K562 (cell line): ENCODE results near the gene EHBP1. TPM values are rescaled to one million over a fixed set of nuclear protein-coding genes. Genes with fewer than 3 reads are reported as not detected.

ENCODE experiments used
- ATAC-seq: fragments of 200-7000 bp; cut with Tn5 transposase; 3 replicates; pipeline ENCODE4 v1.9.1; 2020; ENCODE audit warnings: moderate library complexity
- BruUV-seq: library from RNA; stranded (reverse); fragments of 400-500 nt; replicated peaks from 2 replicates; lab custom pipeline; 2021; lab: Mats Ljungman, UMichigan
- CTCF ChIA-PET: fragments of 300-600 bp; formaldehyde crosslinking; extraction: SDS; loops from one replicate; lab custom pipeline; 2021; ENCODE audit warnings: low intra/inter-chr PET ratio; lab: Yijun Ruan, JAX
- POLR2A ChIA-PET: fragments of 300-600, 350-650 bp; sonication (Branson Sonifier 250); formaldehyde crosslinking; extraction: SDS; loops from one replicate; lab custom pipeline; 2021; ENCODE audit warnings: antibody characterized with exemption, inconsistent platforms; lab: Yijun Ruan, JAX
- DNase-seq, 4 experiments: peaks; one replicate each; pipeline versions ENCODE4 v3.0.0 to v3.0.0-alpha.2; 2011 to 2018; ENCODE audit warnings: low spot score in 3 of 4, mixed read lengths in 3 of 4; ENCODE audit errors: extremely low read depth in 1 of 4
- FAIRE-seq: peaks from 2 replicates; lab custom pipeline; 2011; peaks lifted over from hg19 to GRCh38; lab: Jason Lieb, UNC
- H2AFZ ChIP-seq: 2 replicates; pipeline ENCODE4 v1.6.0; 2011; ENCODE audit warnings: low read depth, low read length, control low read depth, inconsistent platforms
- H3K27ac ChIP-seq: fragments of 200-600 bp; 3 replicates; pipeline ENCODE4 v1.8.0; 2011; ENCODE audit warnings: low read depth, mild to moderate bottlenecking, control low read depth, inconsistent platforms, low read length, moderate library complexity, mixed read lengths; ENCODE audit errors: extremely low read depth
- H3K27me3 ChIP-seq, 2 experiments: fragments of 300-600 bp in 1 of 2; 2 replicates in 1 of 2; 3 replicates in 1 of 2; pipeline versions ENCODE4 v1.6.0 to v1.8.0; 2011; ENCODE audit warnings: inconsistent platforms in 2 of 2, low read length in 2 of 2, mild to moderate bottlenecking in 1 of 2, mixed read lengths in 1 of 2, moderate library complexity in 1 of 2; ENCODE audit not compliant: control insufficient read depth in 2 of 2, insufficient read depth in 2 of 2
- H3K36me3 ChIP-seq: fragments of 300-600 bp; 3 replicates; pipeline ENCODE4 v1.8.0; 2011; ENCODE audit warnings: mild to moderate bottlenecking, low read length, inconsistent platforms; ENCODE audit not compliant: control insufficient read depth, insufficient read depth
- H3K4me1 ChIP-seq, 2 experiments: fragments of 200-600 bp in 1 of 2; replicated peaks in 1 of 2; 2 replicates in 1 of 2; 3 replicates in 1 of 2; pipeline versions ENCODE4 v1.5.1 to v1.8.0; 2011; ENCODE audit warnings: inconsistent platforms in 2 of 2, low read length in 2 of 2, mild to moderate bottlenecking in 1 of 2, mixed read lengths in 1 of 2, moderate library complexity in 1 of 2; ENCODE audit not compliant: control insufficient read depth in 2 of 2, insufficient read depth in 2 of 2
- H3K4me2 ChIP-seq: 2 replicates; pipeline ENCODE4 v1.6.1; 2011; ENCODE audit warnings: low read length, control low read depth, inconsistent platforms, mixed read lengths; ENCODE audit not compliant: insufficient read depth
- H3K4me3 ChIP-seq: fragments of 200-600 bp; sonication (generic), shearing (Covaris generic); 2 replicates; pipeline ENCODE4 v1.5.1; 2016; ENCODE audit warnings: control low read depth, inconsistent platforms
- H3K79me2 ChIP-seq: fragments of 200-600 bp; 3 replicates; pipeline ENCODE4 v1.8.0; 2011; ENCODE audit warnings: low read length, inconsistent platforms; ENCODE audit not compliant: control insufficient read depth, insufficient read depth
- H3K9ac ChIP-seq, 2 experiments: 2 replicates each; pipeline versions ENCODE4 v1.6.0 to v1.6.1; 2011; ENCODE audit warnings: low read depth in 2 of 2, low read length in 2 of 2, control low read depth in 1 of 2, inconsistent platforms in 1 of 2, mild to moderate bottlenecking in 1 of 2, mixed read lengths in 1 of 2; ENCODE audit not compliant: insufficient read depth in 1 of 2
- H3K9me1 ChIP-seq: one replicate; pipeline ENCODE4 v1.6.0; 2011; ENCODE audit warnings: inconsistent platforms, mild to moderate bottlenecking, low read length, moderate library complexity; ENCODE audit not compliant: control insufficient read depth, insufficient read depth
- H3K9me3 ChIP-seq: replicated peaks from 2 replicates; pipeline ENCODE4 v1.5.1; 2011; ENCODE audit warnings: low read depth, low read length, inconsistent platforms; ENCODE audit not compliant: control insufficient read depth, insufficient read depth
- H4K20me1 ChIP-seq: replicated peaks from 2 replicates; pipeline ENCODE4 v1.6.1; 2011; ENCODE audit warnings: low read length, inconsistent platforms, mixed read lengths; ENCODE audit not compliant: control insufficient read depth, insufficient read depth
- BCL6 ChIP-seq: fragments of 250-450 bp; sonication (Bioruptor Pico); IDR thresholded peaks from 2 replicates; pipeline ENCODE4 v1.4.0; 2020
- DMBX1 ChIP-seq: fragments of 250-450 bp; sonication (Bioruptor Pico); IDR thresholded peaks from 2 replicates; pipeline ENCODE4 v1.8.0; 2022; ENCODE audit warnings: inconsistent platforms, mild to moderate bottlenecking, moderate library complexity, borderline replicate concordance
- HNRNPUL1 ChIP-seq: fragments of 200-400 bp; formaldehyde crosslinking; IDR thresholded peaks from 2 replicates; pipeline ENCODE4 v1.6.1; 2017; ENCODE audit warnings: low read length
- KAT2B ChIP-seq: IDR thresholded peaks from one replicate; pipeline ENCODE4 v1.6.1; 2012; ENCODE audit warnings: low read depth, mild to moderate bottlenecking, control low read depth, inconsistent platforms, low read length, moderate library complexity
- KLF1 ChIP-seq: fragments of 450-650 bp; IDR thresholded peaks from 2 replicates; pipeline ENCODE4 v1.6.1; 2016; ENCODE audit warnings: missing genetic modification characterization, missing compliant biosample characterization
- KLF13 ChIP-seq: fragments of 450-650 bp; IDR thresholded peaks from 2 replicates; pipeline ENCODE4 v1.6.1; 2016; ENCODE audit warnings: missing genetic modification characterization, low read depth, mild to moderate bottlenecking, missing compliant biosample characterization, moderate library complexity, borderline replicate concordance
- LCOR ChIP-seq: sonication (generic); formaldehyde crosslinking; IDR thresholded peaks from 2 replicates; pipeline ENCODE4 v1.8.0; 2022; ENCODE audit warnings: mild to moderate bottlenecking, missing genetic modification reagents
- SETDB1 ChIP-seq: IDR thresholded peaks from one replicate; pipeline ENCODE4 v1.6.1; 2012; ENCODE audit warnings: low read length, control low read depth, inconsistent platforms
- SIN3B ChIP-seq: fragments of 450-650 bp; IDR thresholded peaks from 2 replicates; pipeline ENCODE4 v1.6.1; 2017; ENCODE audit warnings: low read depth, mild to moderate bottlenecking, moderate library complexity
- TBL1XR1 ChIP-seq, 2 experiments: IDR thresholded peaks; 2 replicates each; pipeline ENCODE4 v1.6.1; 2012; ENCODE audit warnings: improper control_type of control experiment in 2 of 2, low read length in 2 of 2, mild to moderate bottlenecking in 1 of 2
- TCFL5 ChIP-seq: fragments of 250-450 bp; sonication (Bioruptor Pico); conservative IDR thresholded peaks from 2 replicates; pipeline ENCODE4 v1.6.1; 2021; ENCODE audit warnings: mild to moderate bottlenecking, moderate library complexity, matching md5 sums
- TEAD1 ChIP-seq, 2 experiments: fragments of 450-650 bp in 1 of 2; sonication (generic) in 1 of 2; formaldehyde crosslinking; IDR thresholded peaks; 2 replicates each; pipeline versions ENCODE4 v1.4.0 to v1.8.0; 2020 to 2022; ENCODE audit warnings: mild to moderate bottlenecking in 2 of 2, missing genetic modification reagents in 1 of 2
- YY1 ChIP-seq, 3 experiments: IDR thresholded peaks; 2 replicates each; pipeline ENCODE4 v1.6.1; 2011; ENCODE audit warnings: low read length in 2 of 3, mild to moderate bottlenecking in 2 of 3, moderate library complexity in 2 of 3, borderline replicate concordance in 1 of 3, control low read depth in 1 of 3, low read depth in 1 of 3; ENCODE audit not compliant: insufficient read depth in 3 of 3, insufficient replicate concordance in 2 of 3, control insufficient read depth in 1 of 3, insufficient read length in 1 of 3; ENCODE audit errors: extremely low read depth in 1 of 3
- ZNF347 ChIP-seq: fragments of 450-650 bp; formaldehyde crosslinking; IDR thresholded peaks from 2 replicates; pipeline ENCODE4 v1.4.0; 2020; ENCODE audit warnings: low read depth, mild to moderate bottlenecking, moderate library complexity
- ZNF76 ChIP-seq: fragments of 250-450 bp; sonication (Bioruptor Pico); IDR thresholded peaks from 2 replicates; pipeline ENCODE4 v1.4.0; 2020; ENCODE audit warnings: mild to moderate bottlenecking, moderate library complexity, borderline replicate concordance
- ZNF780A ChIP-seq: fragments of 250-450 bp; sonication (Bioruptor Pico); IDR thresholded peaks from 2 replicates; pipeline ENCODE4 v1.5.0; 2021; ENCODE audit warnings: mild to moderate bottlenecking
- ZSCAN32 ChIP-seq: fragments of 450-650 bp; formaldehyde crosslinking; IDR thresholded peaks from 2 replicates; pipeline ENCODE4 v1.4.0; 2020; ENCODE audit warnings: mild to moderate bottlenecking, moderate library complexity
- in situ Hi-C: fragments of 300-500 bp; cut with MboI; formaldehyde crosslinking; loops from 4 replicates; pipeline ENCODE4 v1.15.0; 2018; ENCODE audit warnings: inconsistent platforms, mixed read lengths
- intact Hi-C: fragments of 100-400 bp; cut with micrococcal nuclease; formaldehyde crosslinking; loops from 2 replicates; pipeline ENCODE4 v1.14.2; 2022
- polyA plus RNA-seq, 8 experiments: library from polyadenylated mRNA; depleted of rRNA in 4 of 8; stranded (reverse) in 5 of 8; unstranded in 3 of 8; fragments of >200 nt; fragmentation: Nextera tagmentation in 2 of 8; fragmentation: Illumina TruSeq in 1 of 8; extraction: Ambion mirVana in 2 of 8; extraction: Trizol in 1 of 8; gene quantifications; 2 replicates each; pipeline versions ENCODE4 v1.2.1 to v1.2.3, GENCODE V29; 2011 to 2014; ENCODE audit warnings: inconsistent platforms in 1 of 8, missing spikeins in 1 of 8
- total RNA-seq, 7 experiments: library from RNA; depleted of rRNA in 6 of 7; stranded (reverse); fragments of >200 nt in 6 of 7; fragmentation: Illumina TruSeq in 2 of 7; extraction: Trizol in 2 of 7; gene quantifications; 2 replicates each; pipeline versions ENCODE4 v1.2.1 to v1.2.3, GENCODE V29; 2011 to 2021; ENCODE audit warnings: low replicate concordance in 1 of 7
- TF ChIP-seq, protein P1 (sequence below): fragments of 450-650 bp; formaldehyde crosslinking; IDR thresholded peaks from 2 replicates; pipeline ENCODE4 v1.4.0; 2020; ENCODE audit warnings: mild to moderate bottlenecking, moderate library complexity
- TF ChIP-seq, protein P2 (sequence below): fragments of 250-450 bp; sonication (Bioruptor Pico); IDR thresholded peaks from 2 replicates; pipeline ENCODE4 v1.5.0; 2021

EHBP1 gene
- total and polyA plus RNA-seq, 9 of the 15 experiments (the other 6 are each of a cell fraction or from before 2014, with no cell fraction given) = 8.9 to 26.6 (median 19.3) TPM

DNA sequence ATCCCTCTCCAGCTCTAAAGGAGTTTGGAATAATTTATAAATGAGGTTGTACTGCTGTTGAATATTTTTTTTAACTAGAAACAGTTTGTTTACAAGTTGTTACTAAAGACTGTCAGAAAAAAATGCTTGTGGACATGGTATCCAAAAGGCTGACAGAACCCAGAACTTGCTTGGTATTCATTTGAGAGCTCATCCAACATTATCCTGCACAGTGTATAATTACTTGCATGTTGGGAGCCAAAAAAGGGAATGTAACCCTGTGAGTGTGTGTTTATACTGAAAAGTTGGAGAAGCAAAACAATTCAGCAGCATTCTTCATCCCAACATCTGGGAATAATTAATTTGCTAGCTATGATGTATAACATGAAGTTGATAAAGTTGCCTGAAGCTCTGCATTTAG is 42.1 kb upstream of the EHBP1 start:
- H3K79me2 ChIP-seq = no peaks in the 10 kb centered on the region
- no TSS peak for BruUV-seq
- ATAC-seq = no peak
- peaks cover 0 to 7% of the 10 kb centered on the region in 2 experiments for H3K27me3 ChIP-seq
- no peaks in the 10 kb centered on the region for H3K9me3 ChIP-seq
- H2AFZ ChIP-seq = no peak overlapping the region
- no peak for FAIRE-seq
- no peak overlapping the region for H3K4me3 ChIP-seq
- H3K27ac ChIP-seq = no peak overlapping the region
- no peaks in the 10 kb centered on the region for H3K4me1 ChIP-seq
- intact Hi-C loops = no loop called here
- ChIA-PET CTCF (no interaction called here), POLR2A (interaction anchor here (1.0 kb wide), 1 partner anchor 8 kb away, joined by 3 read pairs; no protein-coding TSS in a partner anchor)
- in situ Hi-C loops = no loop called here
- DNase-seq = no peak
- H3K9me1 ChIP-seq = no peaks in the 10 kb centered on the region
- TF ChIP-seq HNRNPUL1 (no peak), KLF13 (tag) (no peak), ZSCAN32 (CRISPR knock-in tag) (no peak), KAT2B (no peak), ZNF347 (CRISPR knock-in tag) (no peak), TEAD1 (CRISPR knock-in tag; IDR thresholded peaks at IDR 0.05) (no peak), YY1 (IDR thresholded peaks at IDR 0.05; ENCODE audit: borderline replicate concordance in 1 of 3, control insufficient read depth in 1 of 3, extremely low read depth in 1 of 3, insufficient read depth in 3 of 3, insufficient read length in 1 of 3, insufficient replicate concordance in 2 of 3, low read depth in 1 of 3, low read length in 2 of 3) (no peak), SETDB1 (no peak), DMBX1 (no peak), TBL1XR1 (IDR thresholded peaks at IDR 0.05; ENCODE audit: low read length in 2 of 2) (no peak), BCL6 (CRISPR knock-in tag) (no peak), ZNF76 (CRISPR knock-in tag) (no peak), KLF1 (tag) (no peak), TCFL5 (CRISPR knock-in tag) (no peak), LCOR (CRISPR knock-in tag) (no peak), SIN3B (no peak), ZNF780A (no peak)
- TF ChIP-seq, protein P1, sequence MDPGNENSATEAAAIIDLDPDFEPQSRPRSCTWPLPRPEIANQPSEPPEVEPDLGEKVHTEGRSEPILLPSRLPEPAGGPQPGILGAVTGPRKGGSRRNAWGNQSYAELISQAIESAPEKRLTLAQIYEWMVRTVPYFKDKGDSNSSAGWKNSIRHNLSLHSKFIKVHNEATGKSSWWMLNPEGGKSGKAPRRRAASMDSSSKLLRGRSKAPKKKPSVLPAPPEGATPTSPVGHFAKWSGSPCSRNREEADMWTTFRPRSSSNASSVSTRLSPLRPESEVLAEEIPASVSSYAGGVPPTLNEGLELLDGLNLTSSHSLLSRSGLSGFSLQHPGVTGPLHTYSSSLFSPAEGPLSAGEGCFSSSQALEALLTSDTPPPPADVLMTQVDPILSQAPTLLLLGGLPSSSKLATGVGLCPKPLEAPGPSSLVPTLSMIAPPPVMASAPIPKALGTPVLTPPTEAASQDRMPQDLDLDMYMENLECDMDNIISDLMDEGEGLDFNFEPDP (CRISPR knock-in tag) = no peak
- TF ChIP-seq, protein P2, sequence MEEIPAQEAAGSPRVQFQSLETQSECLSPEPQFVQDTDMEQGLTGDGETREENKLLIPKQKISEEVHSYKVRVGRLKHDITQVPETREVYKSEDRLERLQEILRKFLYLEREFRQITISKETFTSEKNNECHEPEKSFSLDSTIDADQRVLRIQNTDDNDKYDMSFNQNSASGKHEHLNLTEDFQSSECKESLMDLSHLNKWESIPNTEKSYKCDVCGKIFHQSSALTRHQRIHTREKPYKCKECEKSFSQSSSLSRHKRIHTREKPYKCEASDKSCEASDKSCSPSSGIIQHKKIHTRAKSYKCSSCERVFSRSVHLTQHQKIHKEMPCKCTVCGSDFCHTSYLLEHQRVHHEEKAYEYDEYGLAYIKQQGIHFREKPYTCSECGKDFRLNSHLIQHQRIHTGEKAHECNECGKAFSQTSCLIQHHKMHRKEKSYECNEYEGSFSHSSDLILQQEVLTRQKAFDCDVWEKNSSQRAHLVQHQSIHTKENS (CRISPR knock-in tag) = no peak
- no peak overlapping the region for H3K4me2 ChIP-seq
- H4K20me1 ChIP-seq = no peaks in the 10 kb centered on the region
- no peak overlapping the region for H3K9ac ChIP-seq
- H3K36me3 ChIP-seq = no peaks in the 10 kb centered on the region
